ENCODE measurements around the gene HRH3.

HRH3 gene

GRCh38 chr20:62235777-62236157, 15.7 kb upstream of the HRH3 start:
- Histone ChIP-seq H3K4ac (ENCODE audit: low read depth in 1 of 2, low read length in 2 of 2) (no peak overlapping the region), H3K4me3 (ENCODE audit: insufficient read depth in 1 of 2, low read depth in 1 of 2, low read length in 2 of 2) (no peak overlapping the region), H3K4me2 (ENCODE audit: low read length, poor library complexity, severe bottlenecking) (no peak overlapping the region), H2BK5ac (ENCODE audit: low read depth, low read length, poor library complexity, severe bottlenecking) (no peak overlapping the region), H3K36me3 (ENCODE audit: control insufficient read depth in 1 of 2, insufficient read depth in 2 of 2, low read depth in 1 of 2, low read length in 2 of 2) (peaks cover 0 to 2% of the 10 kb centered on the region in 2 experiments), H2AK5ac (ENCODE audit: low read length, severe bottlenecking) (no peak overlapping the region), H3K23ac (ENCODE audit: low read length in 2 of 2) (no peak overlapping the region), H3K18ac (ENCODE audit: low read depth in 1 of 2, low read length in 2 of 2) (no peak overlapping the region), H3K14ac (ENCODE audit: low read length in 2 of 2) (no peak overlapping the region), H3K27me3 (ENCODE audit: control insufficient read depth in 1 of 2, insufficient read depth in 1 of 2, low read length in 2 of 2) (peaks cover 14 to 48% of the 10 kb centered on the region in 2 experiments), H3K79me1 (replicated peaks; ENCODE audit: low read length, poor library complexity, severe bottlenecking) (peaks cover 2% of the 10 kb centered on the region), H2BK12ac (ENCODE audit: low read length in 2 of 2) (no peak overlapping the region), H4K8ac (ENCODE audit: low read length) (no peak overlapping the region), H3K27ac (ENCODE audit: low read length, poor library complexity, severe bottlenecking) (no peak overlapping the region), H4K91ac (ENCODE audit: low read length) (no peak overlapping the region), H2AFZ (ENCODE audit: low read depth, low read length) (no peak overlapping the region), H3K9ac (ENCODE audit: low read length) (no peak overlapping the region), H3K9me3 (ENCODE audit: control insufficient read depth, low read length) (peaks cover 7% of the 10 kb centered on the region), H3K4me1 (ENCODE audit: control insufficient read depth, insufficient read depth, low read depth, low read length) (peaks cover 12% of the 10 kb centered on the region), H2BK15ac (ENCODE audit: low read depth, poor library complexity, severe bottlenecking) (no peak overlapping the region), H2BK120ac (ENCODE audit: low read depth, low read length) (no peak overlapping the region)
- no peak for DNase-seq
- 92% methylated on average over 9 of the region's 9 CpGs for WGBS

- H3K4ac ChIP-seq (ENCODE audit: low read depth in 1 of 2, low read length in 2 of 2) = no peak overlapping the region
- 79% methylated on average over 13 of the region's 16 CpGs for WGBS
- no peaks in the 10 kb centered on the region for H3K36me3 ChIP-seq (ENCODE audit: control insufficient read depth in 1 of 2, insufficient read depth in 2 of 2, low read depth in 1 of 2, low read length in 2 of 2)
- peaks cover 7% of the 10 kb centered on the region for H3K9me3 ChIP-seq (ENCODE audit: control insufficient read depth, low read length)
- H2AFZ ChIP-seq (ENCODE audit: low read depth, low read length) = no peak overlapping the region
- no peak overlapping the region for H3K9ac ChIP-seq (ENCODE audit: low read length)
- no peak overlapping the region for H4K8ac ChIP-seq (ENCODE audit: low read length)
- H3K27ac ChIP-seq (ENCODE audit: low read length, poor library complexity, severe bottlenecking) = no peak overlapping the region
- no peak overlapping the region for H4K91ac ChIP-seq (ENCODE audit: low read length)
- no peak overlapping the region for H2BK15ac ChIP-seq (ENCODE audit: low read depth, poor library complexity, severe bottlenecking)
- no peak overlapping the region for H2BK120ac ChIP-seq (ENCODE audit: low read depth, low read length)
- H2AK5ac ChIP-seq (ENCODE audit: low read length, severe bottlenecking) = no peak overlapping the region
- H2BK12ac ChIP-seq (ENCODE audit: low read length in 2 of 2) = no peak overlapping the region
- no peaks in the 10 kb centered on the region for H3K79me1 ChIP-seq (replicated peaks; ENCODE audit: low read length, poor library complexity, severe bottlenecking)
- no peak overlapping the region for H3K4me2 ChIP-seq (ENCODE audit: low read length, poor library complexity, severe bottlenecking)
- H3K4me3 ChIP-seq (ENCODE audit: insufficient read depth in 1 of 2, low read depth in 1 of 2, low read length in 2 of 2) = no peak overlapping the region
- H3K18ac ChIP-seq (ENCODE audit: low read depth in 1 of 2, low read length in 2 of 2) = no peak overlapping the region
- peaks cover 12% of the 10 kb centered on the region for H3K4me1 ChIP-seq (ENCODE audit: control insufficient read depth, insufficient read depth, low read depth, low read length)
- H3K23ac ChIP-seq (ENCODE audit: low read length in 2 of 2) = no peak overlapping the region
- no peak overlapping the region for H2BK5ac ChIP-seq (ENCODE audit: low read depth, low read length, poor library complexity, severe bottlenecking)
- no peak for DNase-seq
- no peak overlapping the region for H3K14ac ChIP-seq (ENCODE audit: low read length in 2 of 2)
- peaks cover 14 to 53% of the 10 kb centered on the region in 2 experiments for H3K27me3 ChIP-seq (ENCODE audit: control insufficient read depth in 1 of 2, insufficient read depth in 1 of 2, low read length in 2 of 2)
Measured at GRCh38 chr20:62235001-62235776, 15.1 kb upstream of the HRH3 start.

- Histone ChIP-seq H3K27ac (ENCODE audit: low read length, poor library complexity, severe bottlenecking) (no peak overlapping the region), H2BK120ac (ENCODE audit: low read depth, low read length) (no peak overlapping the region), H3K23ac (ENCODE audit: low read length in 2 of 2) (peak overlapping the region in 1 of 2 experiments; percentile 49), H3K4me1 (ENCODE audit: control insufficient read depth, insufficient read depth, low read depth, low read length) (peaks cover 5% of the 10 kb centered on the region), H2AFZ (ENCODE audit: low read depth, low read length) (no peak overlapping the region), H4K91ac (ENCODE audit: low read length) (no peak overlapping the region), H3K4ac (ENCODE audit: low read depth in 1 of 2, low read length in 2 of 2) (no peak overlapping the region), H3K36me3 (ENCODE audit: control insufficient read depth in 1 of 2, insufficient read depth in 2 of 2, low read depth in 1 of 2, low read length in 2 of 2) (no peaks in the 10 kb centered on the region), H3K79me1 (replicated peaks; ENCODE audit: low read length, poor library complexity, severe bottlenecking) (no peaks in the 10 kb centered on the region), H3K27me3 (ENCODE audit: control insufficient read depth in 1 of 2, insufficient read depth in 1 of 2, low read length in 2 of 2) (peaks cover 14 to 61% of the 10 kb centered on the region in 2 experiments), H3K9ac (ENCODE audit: low read length) (no peak overlapping the region), H3K4me2 (ENCODE audit: low read length, poor library complexity, severe bottlenecking) (no peak overlapping the region), H2BK5ac (ENCODE audit: low read depth, low read length, poor library complexity, severe bottlenecking) (no peak overlapping the region), H3K14ac (ENCODE audit: low read length in 2 of 2) (no peak overlapping the region), H2BK12ac (ENCODE audit: low read length in 2 of 2) (no peak overlapping the region), H2AK5ac (ENCODE audit: low read length, severe bottlenecking) (no peak overlapping the region), H3K9me3 (ENCODE audit: control insufficient read depth, low read length) (peaks cover 7% of the 10 kb centered on the region), H2BK15ac (ENCODE audit: low read depth, poor library complexity, severe bottlenecking) (no peak overlapping the region), H3K4me3 (ENCODE audit: insufficient read depth in 1 of 2, low read depth in 1 of 2, low read length in 2 of 2) (no peak overlapping the region), H4K8ac (ENCODE audit: low read length) (no peak overlapping the region), H3K18ac (ENCODE audit: low read depth in 1 of 2, low read length in 2 of 2) (no peak overlapping the region)
- 72% methylated on average over 5 of the region's 5 CpGs for WGBS
- no peak for DNase-seq
Measured at GRCh38 chr20:62234339-62234738, 14.3 kb upstream of the HRH3 start.

GRCh38 chr20:62233684-62234083, 13.6 kb upstream of the HRH3 start:
- Histone ChIP-seq H2BK15ac (ENCODE audit: low read depth, poor library complexity, severe bottlenecking) (no peak overlapping the region), H2BK120ac (ENCODE audit: low read depth, low read length) (no peak overlapping the region), H3K4me3 (ENCODE audit: insufficient read depth in 1 of 2, low read depth in 1 of 2, low read length in 2 of 2) (no peak overlapping the region), H3K9ac (ENCODE audit: low read length) (no peak overlapping the region), H3K4me2 (ENCODE audit: low read length, poor library complexity, severe bottlenecking) (no peak overlapping the region), H4K91ac (ENCODE audit: low read length) (no peak overlapping the region), H2BK5ac (ENCODE audit: low read depth, low read length, poor library complexity, severe bottlenecking) (no peak overlapping the region), H3K27me3 (ENCODE audit: control insufficient read depth in 1 of 2, insufficient read depth in 1 of 2, low read length in 2 of 2) (peaks cover 14 to 67% of the 10 kb centered on the region in 2 experiments), H3K23ac (ENCODE audit: low read length in 2 of 2) (no peak overlapping the region), H3K18ac (ENCODE audit: low read depth in 1 of 2, low read length in 2 of 2) (no peak overlapping the region), H2AK5ac (ENCODE audit: low read length, severe bottlenecking) (no peak overlapping the region), H3K4ac (ENCODE audit: low read depth in 1 of 2, low read length in 2 of 2) (no peak overlapping the region), H3K9me3 (ENCODE audit: control insufficient read depth, low read length) (peaks cover 7% of the 10 kb centered on the region), H3K14ac (ENCODE audit: low read length in 2 of 2) (no peak overlapping the region), H2BK12ac (ENCODE audit: low read length in 2 of 2) (no peak overlapping the region), H4K8ac (ENCODE audit: low read length) (no peak overlapping the region), H2AFZ (ENCODE audit: low read depth, low read length) (no peak overlapping the region), H3K4me1 (ENCODE audit: control insufficient read depth, insufficient read depth, low read depth, low read length) (peaks cover 3% of the 10 kb centered on the region), H3K27ac (ENCODE audit: low read length, poor library complexity, severe bottlenecking) (no peak overlapping the region), H3K36me3 (ENCODE audit: control insufficient read depth in 1 of 2, insufficient read depth in 2 of 2, low read depth in 1 of 2, low read length in 2 of 2) (no peaks in the 10 kb centered on the region), H3K79me1 (replicated peaks; ENCODE audit: low read length, poor library complexity, severe bottlenecking) (no peaks in the 10 kb centered on the region)
- no peak for DNase-seq
- 83% methylated on average over 4 of the region's 4 CpGs for WGBS

Data from mesenchymal stem cell (in vitro differentiated cells and primary cell).